GM08714 (cell line): Measurements from ENCODE around the gene VAMP8.
"Not testable (repeated sequence)": the region's sequence is repeated elsewhere in the genome, so short reads cannot be mapped to it uniquely, and the experiment has no call there.

Experiments used
- H3K4me3 ChIP-seq: fragments of 200-500 bp; sonication (Bioruptor generic); 2 replicates; pipeline ENCODE4 v1.5.1; 2014; ENCODE audit warnings: mild to moderate bottlenecking, low read length, inconsistent platforms
- ZNF274 ChIP-seq: IDR thresholded peaks from 2 replicates; pipeline ENCODE4 v1.6.1; 2012; ENCODE audit warnings: mild to moderate bottlenecking, low read depth, low read length

Gene VAMP8

GRCh38 chr2:85541753-85542457 lies 35.5 kb upstream of the VAMP8 start:
- TF ChIP-seq ZNF274 = no peak
- H3K4me3 ChIP-seq = no peak overlapping the region; the same call in 1 of the 2 replicates

- TF ChIP-seq ZNF274 = no peak
- H3K4me3 ChIP-seq = no peak overlapping the region; the same call in 1 of the 2 replicates
Observed at GRCh38 chr2:85542777-85543176, 34.6 kb upstream of the VAMP8 start.

GRCh38 chr2:85544254-85544691 lies 33.1 kb upstream of the VAMP8 start:
- not testable (repeated sequence) for H3K4me3 ChIP-seq

GRCh38 chr2:85544915-85545779 lies 32.2 kb upstream of the VAMP8 start:
- not testable (repeated sequence) for H3K4me3 ChIP-seq

GRCh38 chr2:85545780-85546240 lies 31.6 kb upstream of the VAMP8 start:
- no peak overlapping the region for H3K4me3 ChIP-seq
- no peak for TF ChIP-seq ZNF274

GRCh38 chr2:85547089-85547858 lies 30.1 kb upstream of the VAMP8 start:
- no peak overlapping the region for H3K4me3 ChIP-seq
- no peak for TF ChIP-seq ZNF274

- H3K4me3 ChIP-seq = no peak overlapping the region
- TF ChIP-seq ZNF274 = no peak
Observed at GRCh38 chr2:85547859-85548607, 29.4 kb upstream of the VAMP8 start.

GRCh38 chr2:85548608-85548900 lies 28.8 kb upstream of the VAMP8 start:
- no peak for TF ChIP-seq ZNF274
- H3K4me3 ChIP-seq = no peak overlapping the region

GRCh38 chr2:85549095-85549494 lies 28.3 kb upstream of the VAMP8 start:
- H3K4me3 ChIP-seq = no peak overlapping the region
- no peak for TF ChIP-seq ZNF274

- TF ChIP-seq ZNF274 = no peak
- no peak overlapping the region for H3K4me3 ChIP-seq
Observed at GRCh38 chr2:85549826-85550225, 27.6 kb upstream of the VAMP8 start.

GRCh38 chr2:85550486-85550885 lies 26.9 kb upstream of the VAMP8 start:
- no peak overlapping the region for H3K4me3 ChIP-seq
- no peak for TF ChIP-seq ZNF274

GRCh38 chr2:85551698-85552678 lies 25.4 kb upstream of the VAMP8 start:
- TF ChIP-seq ZNF274 = no peak

GRCh38 chr2:85553184-85553583 lies 24.2 kb upstream of the VAMP8 start:
- no peak overlapping the region for H3K4me3 ChIP-seq
- no peak for TF ChIP-seq ZNF274

More at GRCh38 chr2:85551698-85552678, 25.4 kb upstream of the VAMP8 start:
- no peak overlapping the region for H3K4me3 ChIP-seq
